GM23338 (cell line): ENCODE measurements around the gene TOM1L1. TPM values are rescaled to one million over a fixed set of nuclear protein-coding genes. Genes with fewer than 3 reads are reported as not detected.

ENCODE experiments used
- ATAC-seq: fragments of 200-7000 bp; cut with Tn5 transposase; 3 replicates; pipeline ENCODE4 v1.9.1; 2020
- DNase-seq: peaks from one replicate; pipeline ENCODE4 v3.0.0-alpha.2; 2015; ENCODE audit warnings: low spot score
- H2AFZ ChIP-seq: fragments of 200-600 bp; sonication (generic); 2 replicates; pipeline ENCODE4 v1.8.0; 2016; ENCODE audit warnings: antibody characterized with exemption, mild to moderate bottlenecking, moderate library complexity
- H3F3A ChIP-seq: fragments of 200-600 bp; sonication (generic); replicated peaks from 2 replicates; pipeline ENCODE4 v1.8.0; 2017; ENCODE audit warnings: antibody characterized with exemption, mixed run types, low read depth
- H3K27ac ChIP-seq: fragments of 200-600 bp; sonication (generic); 2 replicates; pipeline ENCODE4 v1.6.1; 2016; ENCODE audit warnings: low read depth
- H3K27me3 ChIP-seq: fragments of 200-600 bp; sonication (generic); 2 replicates; pipeline ENCODE4 v1.8.0; 2016; ENCODE audit warnings: mild to moderate bottlenecking, mixed run types, moderate library complexity; ENCODE audit not compliant: insufficient read depth
- H3K36me3 ChIP-seq: fragments of 200-600 bp; sonication (generic); 2 replicates; pipeline ENCODE4 v1.8.0; 2016; ENCODE audit warnings: mild to moderate bottlenecking; ENCODE audit not compliant: insufficient read depth
- H3K4me1 ChIP-seq: fragments of 200-600 bp; sonication (generic); 2 replicates; pipeline ENCODE4 v1.8.0; 2016; ENCODE audit warnings: mild to moderate bottlenecking, moderate library complexity; ENCODE audit not compliant: insufficient read depth
- H3K4me2 ChIP-seq: fragments of 200-600 bp; sonication (generic); 2 replicates; pipeline ENCODE4 v1.7.1; 2017; ENCODE audit warnings: mixed run types
- H3K4me3 ChIP-seq: fragments of 200-600 bp; sonication (generic); 2 replicates; pipeline ENCODE4 v1.6.1; 2016; ENCODE audit warnings: mixed run types
- H3K79me2 ChIP-seq: fragments of 200-600 bp; sonication (generic); replicated peaks from 2 replicates; pipeline ENCODE4 v1.8.0; 2017; ENCODE audit warnings: mild to moderate bottlenecking; ENCODE audit not compliant: insufficient read depth
- H3K9me2 ChIP-seq: fragments of 200-600 bp; sonication (generic); 2 replicates; pipeline ENCODE4 v1.8.0; 2017; ENCODE audit not compliant: insufficient read depth
- H4K20me1 ChIP-seq: fragments of 200-600 bp; sonication (generic); replicated peaks from 2 replicates; pipeline ENCODE4 v1.8.0; 2017; ENCODE audit warnings: mild to moderate bottlenecking; ENCODE audit not compliant: insufficient read depth
- H3K27ac Mint-ChIP-seq: 2 replicates; pipeline ENCODE4 v1.8.0; 2020; ENCODE audit warnings: inconsistent platforms, mild to moderate bottlenecking, moderate library complexity, mixed read lengths
- H3K27me3 Mint-ChIP-seq: 3 replicates; pipeline ENCODE4 v1.8.0; 2022; ENCODE audit warnings: low read depth, mild to moderate bottlenecking, moderate library complexity, mixed read lengths, inconsistent platforms; ENCODE audit not compliant: insufficient read depth, poor library complexity
- H3K36me3 Mint-ChIP-seq: 3 replicates; pipeline ENCODE4 v1.8.0; 2021; ENCODE audit warnings: low read depth, mild to moderate bottlenecking, inconsistent platforms, moderate library complexity, mixed read lengths
- H3K4me1 Mint-ChIP-seq: 3 replicates; pipeline ENCODE4 v1.8.0; 2020; ENCODE audit warnings: mild to moderate bottlenecking, inconsistent platforms, mixed read lengths
- H3K4me3 Mint-ChIP-seq: 3 replicates; pipeline ENCODE4 v1.8.0; 2021; ENCODE audit warnings: moderate library complexity, mild to moderate bottlenecking, inconsistent platforms, mixed read lengths
- H3K9me3 Mint-ChIP-seq: 3 replicates; pipeline ENCODE4 v1.8.0; 2020; ENCODE audit warnings: moderate library complexity, mild to moderate bottlenecking, inconsistent platforms, mixed read lengths
- EZH2 ChIP-seq: fragments of 200-600 bp; sonication (generic); IDR thresholded peaks from one replicate; pipeline ENCODE4 v1.8.0; 2017; ENCODE audit warnings: antibody characterized with exemption, mild to moderate bottlenecking, low read depth; ENCODE audit not compliant: unreplicated experiment
- ZNF331 ChIP-seq: fragments of 250-450 bp; sonication (Bioruptor Pico); IDR thresholded peaks from 2 replicates; pipeline ENCODE4 v1.5.0; 2020; ENCODE audit warnings: low read depth, mild to moderate bottlenecking, moderate library complexity
- polyA plus RNA-seq: library from polyadenylated mRNA; unstranded; fragments of >200 nt; fragmentation: Nextera tagmentation; extraction: Ambion mirVana; gene quantifications from 2 replicates; pipeline ENCODE4 v1.2.1, GENCODE V29; 2016
- total RNA-seq: library from RNA; depleted of rRNA; stranded (reverse); fragments of >200 nt; shearing (Covaris generic); gene quantifications from 2 replicates; pipeline ENCODE4 v1.2.3, GENCODE V29; 2014
- TF ChIP-seq, protein P1 (sequence below): fragments of 250-450 bp; sonication (Bioruptor Pico); IDR thresholded peaks from 2 replicates; pipeline ENCODE4 v1.5.0; 2020; ENCODE audit warnings: mild to moderate bottlenecking, moderate library complexity
- TF ChIP-seq, protein P2 (sequence below): IDR thresholded peaks from one replicate; pipeline ENCODE4 v1.6.1; 2018; ENCODE audit warnings: antibody characterized with exemption; ENCODE audit not compliant: unreplicated experiment
- TF ChIP-seq, protein P3 (sequence below): IDR thresholded peaks from 2 replicates; pipeline ENCODE4 v1.6.1; 2016; ENCODE audit warnings: antibody characterized with exemption

Gene TOM1L1
- total and polyA plus RNA-seq, 2 experiments from 2014 or later: 46.8 to 58.0 TPM

DNA sequence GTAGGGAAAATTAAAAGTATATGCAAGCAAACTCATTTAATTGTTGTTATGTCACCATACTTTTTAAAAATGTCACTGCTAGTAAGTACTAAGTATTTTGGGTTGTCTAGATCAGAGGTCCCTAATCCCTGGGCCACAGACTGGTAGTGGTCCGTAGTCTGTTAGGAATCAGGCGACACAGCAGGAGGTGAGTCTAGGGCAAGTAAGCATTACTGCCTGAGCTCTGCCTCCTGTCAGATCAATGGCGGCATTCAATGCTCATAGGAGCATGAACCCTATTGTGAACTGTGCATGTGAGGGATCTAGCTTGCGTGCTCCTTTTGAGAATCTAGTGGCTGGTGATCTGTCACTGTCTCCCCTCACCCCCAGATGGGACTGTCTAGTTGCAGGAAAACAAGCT is 89.5 kb downstream of the TOM1L1 start (continued):
- TF ChIP-seq, protein P1, sequence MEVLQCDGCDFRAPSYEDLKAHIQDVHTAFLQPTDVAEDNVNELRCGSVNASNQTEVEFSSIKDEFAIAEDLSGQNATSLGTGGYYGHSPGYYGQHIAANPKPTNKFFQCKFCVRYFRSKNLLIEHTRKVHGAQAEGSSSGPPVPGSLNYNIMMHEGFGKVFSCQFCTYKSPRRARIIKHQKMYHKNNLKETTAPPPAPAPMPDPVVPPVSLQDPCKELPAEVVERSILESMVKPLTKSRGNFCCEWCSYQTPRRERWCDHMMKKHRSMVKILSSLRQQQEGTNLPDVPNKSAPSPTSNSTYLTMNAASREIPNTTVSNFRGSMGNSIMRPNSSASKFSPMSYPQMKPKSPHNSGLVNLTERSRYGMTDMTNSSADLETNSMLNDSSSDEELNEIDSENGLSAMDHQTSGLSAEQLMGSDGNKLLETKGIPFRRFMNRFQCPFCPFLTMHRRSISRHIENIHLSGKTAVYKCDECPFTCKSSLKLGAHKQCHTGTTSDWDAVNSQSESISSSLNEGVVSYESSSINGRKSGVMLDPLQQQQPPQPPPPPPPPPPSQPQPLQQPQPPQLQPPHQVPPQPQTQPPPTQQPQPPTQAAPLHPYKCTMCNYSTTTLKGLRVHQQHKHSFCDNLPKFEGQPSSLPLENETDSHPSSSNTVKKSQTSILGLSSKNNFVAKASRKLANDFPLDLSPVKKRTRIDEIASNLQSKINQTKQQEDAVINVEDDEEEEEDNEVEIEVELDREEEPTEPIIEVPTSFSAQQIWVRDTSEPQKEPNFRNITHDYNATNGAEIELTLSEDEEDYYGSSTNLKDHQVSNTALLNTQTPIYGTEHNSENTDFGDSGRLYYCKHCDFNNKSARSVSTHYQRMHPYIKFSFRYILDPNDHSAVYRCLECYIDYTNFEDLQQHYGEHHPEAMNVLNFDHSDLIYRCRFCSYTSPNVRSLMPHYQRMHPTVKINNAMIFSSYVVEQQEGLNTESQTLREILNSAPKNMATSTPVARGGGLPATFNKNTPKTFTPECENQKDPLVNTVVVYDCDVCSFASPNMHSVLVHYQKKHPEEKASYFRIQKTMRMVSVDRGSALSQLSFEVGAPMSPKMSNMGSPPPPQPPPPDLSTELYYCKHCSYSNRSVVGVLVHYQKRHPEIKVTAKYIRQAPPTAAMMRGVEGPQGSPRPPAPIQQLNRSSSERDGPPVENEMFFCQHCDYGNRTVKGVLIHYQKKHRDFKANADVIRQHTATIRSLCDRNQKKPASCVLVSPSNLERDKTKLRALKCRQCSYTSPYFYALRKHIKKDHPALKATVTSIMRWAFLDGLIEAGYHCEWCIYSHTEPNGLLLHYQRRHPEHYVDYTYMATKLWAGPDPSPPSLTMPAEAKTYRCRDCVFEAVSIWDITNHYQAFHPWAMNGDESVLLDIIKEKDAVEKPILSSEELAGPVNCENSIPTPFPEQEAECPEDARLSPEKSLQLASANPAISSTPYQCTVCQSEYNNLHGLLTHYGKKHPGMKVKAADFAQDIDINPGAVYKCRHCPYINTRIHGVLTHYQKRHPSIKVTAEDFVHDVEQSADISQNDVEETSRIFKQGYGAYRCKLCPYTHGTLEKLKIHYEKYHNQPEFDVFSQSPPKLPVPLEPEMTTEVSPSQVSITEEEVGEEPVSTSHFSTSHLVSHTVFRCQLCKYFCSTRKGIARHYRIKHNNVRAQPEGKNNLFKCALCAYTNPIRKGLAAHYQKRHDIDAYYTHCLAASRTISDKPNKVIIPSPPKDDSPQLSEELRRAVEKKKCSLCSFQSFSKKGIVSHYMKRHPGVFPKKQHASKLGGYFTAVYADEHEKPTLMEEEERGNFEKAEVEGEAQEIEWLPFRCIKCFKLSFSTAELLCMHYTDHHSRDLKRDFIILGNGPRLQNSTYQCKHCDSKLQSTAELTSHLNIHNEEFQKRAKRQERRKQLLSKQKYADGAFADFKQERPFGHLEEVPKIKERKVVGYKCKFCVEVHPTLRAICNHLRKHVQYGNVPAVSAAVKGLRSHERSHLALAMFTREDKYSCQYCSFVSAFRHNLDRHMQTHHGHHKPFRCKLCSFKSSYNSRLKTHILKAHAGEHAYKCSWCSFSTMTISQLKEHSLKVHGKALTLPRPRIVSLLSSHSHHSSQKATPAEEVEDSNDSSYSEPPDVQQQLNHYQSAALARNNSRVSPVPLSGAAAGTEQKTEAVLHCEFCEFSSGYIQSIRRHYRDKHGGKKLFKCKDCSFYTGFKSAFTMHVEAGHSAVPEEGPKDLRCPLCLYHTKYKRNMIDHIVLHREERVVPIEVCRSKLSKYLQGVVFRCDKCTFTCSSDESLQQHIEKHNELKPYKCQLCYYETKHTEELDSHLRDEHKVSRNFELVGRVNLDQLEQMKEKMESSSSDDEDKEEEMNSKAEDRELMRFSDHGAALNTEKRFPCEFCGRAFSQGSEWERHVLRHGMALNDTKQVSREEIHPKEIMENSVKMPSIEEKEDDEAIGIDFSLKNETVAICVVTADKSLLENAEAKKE (CRISPR knock-in tag): no peak
- no peak for TF ChIP-seq ZNF331 (CRISPR knock-in tag)

DNA sequence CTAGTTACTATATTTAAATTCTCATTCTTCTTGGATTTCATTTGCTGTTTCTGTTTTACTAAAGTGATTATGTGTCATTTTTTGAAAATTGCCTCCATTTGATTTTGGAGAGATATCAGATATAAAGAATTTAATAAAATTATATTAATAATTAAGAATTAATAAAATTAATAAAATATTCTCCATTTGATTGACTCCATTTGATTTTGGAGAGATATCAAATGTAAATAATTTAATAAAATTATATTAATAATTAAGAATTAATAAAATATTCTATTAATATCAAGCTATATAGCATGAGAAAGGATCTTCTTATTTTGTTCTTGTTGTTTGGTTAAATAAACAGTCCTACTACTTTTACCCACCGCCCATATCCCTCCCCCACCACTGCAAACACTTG is 90.9 kb downstream of the TOM1L1 start:
- no peak for ATAC-seq
- no peak overlapping the region for H3K4me3 Mint-ChIP-seq
- no peaks in the 10 kb centered on the region for H3F3A ChIP-seq
- no peak for TF ChIP-seq EZH2
- TF ChIP-seq, protein P2, sequence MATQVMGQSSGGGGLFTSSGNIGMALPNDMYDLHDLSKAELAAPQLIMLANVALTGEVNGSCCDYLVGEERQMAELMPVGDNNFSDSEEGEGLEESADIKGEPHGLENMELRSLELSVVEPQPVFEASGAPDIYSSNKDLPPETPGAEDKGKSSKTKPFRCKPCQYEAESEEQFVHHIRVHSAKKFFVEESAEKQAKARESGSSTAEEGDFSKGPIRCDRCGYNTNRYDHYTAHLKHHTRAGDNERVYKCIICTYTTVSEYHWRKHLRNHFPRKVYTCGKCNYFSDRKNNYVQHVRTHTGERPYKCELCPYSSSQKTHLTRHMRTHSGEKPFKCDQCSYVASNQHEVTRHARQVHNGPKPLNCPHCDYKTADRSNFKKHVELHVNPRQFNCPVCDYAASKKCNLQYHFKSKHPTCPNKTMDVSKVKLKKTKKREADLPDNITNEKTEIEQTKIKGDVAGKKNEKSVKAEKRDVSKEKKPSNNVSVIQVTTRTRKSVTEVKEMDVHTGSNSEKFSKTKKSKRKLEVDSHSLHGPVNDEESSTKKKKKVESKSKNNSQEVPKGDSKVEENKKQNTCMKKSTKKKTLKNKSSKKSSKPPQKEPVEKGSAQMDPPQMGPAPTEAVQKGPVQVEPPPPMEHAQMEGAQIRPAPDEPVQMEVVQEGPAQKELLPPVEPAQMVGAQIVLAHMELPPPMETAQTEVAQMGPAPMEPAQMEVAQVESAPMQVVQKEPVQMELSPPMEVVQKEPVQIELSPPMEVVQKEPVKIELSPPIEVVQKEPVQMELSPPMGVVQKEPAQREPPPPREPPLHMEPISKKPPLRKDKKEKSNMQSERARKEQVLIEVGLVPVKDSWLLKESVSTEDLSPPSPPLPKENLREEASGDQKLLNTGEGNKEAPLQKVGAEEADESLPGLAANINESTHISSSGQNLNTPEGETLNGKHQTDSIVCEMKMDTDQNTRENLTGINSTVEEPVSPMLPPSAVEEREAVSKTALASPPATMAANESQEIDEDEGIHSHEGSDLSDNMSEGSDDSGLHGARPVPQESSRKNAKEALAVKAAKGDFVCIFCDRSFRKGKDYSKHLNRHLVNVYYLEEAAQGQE: no peak
- TF ChIP-seq, protein P3, sequence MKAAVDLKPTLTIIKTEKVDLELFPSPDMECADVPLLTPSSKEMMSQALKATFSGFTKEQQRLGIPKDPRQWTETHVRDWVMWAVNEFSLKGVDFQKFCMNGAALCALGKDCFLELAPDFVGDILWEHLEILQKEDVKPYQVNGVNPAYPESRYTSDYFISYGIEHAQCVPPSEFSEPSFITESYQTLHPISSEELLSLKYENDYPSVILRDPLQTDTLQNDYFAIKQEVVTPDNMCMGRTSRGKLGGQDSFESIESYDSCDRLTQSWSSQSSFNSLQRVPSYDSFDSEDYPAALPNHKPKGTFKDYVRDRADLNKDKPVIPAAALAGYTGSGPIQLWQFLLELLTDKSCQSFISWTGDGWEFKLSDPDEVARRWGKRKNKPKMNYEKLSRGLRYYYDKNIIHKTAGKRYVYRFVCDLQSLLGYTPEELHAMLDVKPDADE: no peak

More for the DNA sequence above, 90.9 kb downstream of the TOM1L1 start:
- H3K36me3 Mint-ChIP-seq: no peaks in the 10 kb centered on the region
- no peaks in the 10 kb centered on the region for H3K27me3 Mint-ChIP-seq
- Histone ChIP-seq H3K4me3 (no peak overlapping the region), H3K9me2 (no peaks in the 10 kb centered on the region), H3K27ac (no peak overlapping the region), H3K79me2 (no peaks in the 10 kb centered on the region), H4K20me1 (no peaks in the 10 kb centered on the region), H3K4me1 (no peaks in the 10 kb centered on the region), H2AFZ (no peak overlapping the region), H3K27me3 (no peaks in the 10 kb centered on the region), H3K4me2 (no peak overlapping the region), H3K36me3 (no peaks in the 10 kb centered on the region; the same call in 1 of the 2 replicates)
- 0 out of 3 replicates have a peak, but pooled peaks cover 2% of the 10 kb centered on the region for H3K4me1 Mint-ChIP-seq
- H3K9me3 Mint-ChIP-seq: no peaks in the 10 kb centered on the region
- DNase-seq: no peak
- H3K27ac Mint-ChIP-seq: no peak overlapping the region
